ENCODE measurements around the gene CDC42SE2.
"Not testable (repeated sequence)": the region's sequence is repeated elsewhere in the genome, so short reads cannot be mapped to it uniquely, and the experiment has no call there.

CDC42SE2 gene

GRCh38 chr5:131328536-131329285 is 64.9 kb downstream of the CDC42SE2 start:
- DNase-seq, result no peak

DNA sequence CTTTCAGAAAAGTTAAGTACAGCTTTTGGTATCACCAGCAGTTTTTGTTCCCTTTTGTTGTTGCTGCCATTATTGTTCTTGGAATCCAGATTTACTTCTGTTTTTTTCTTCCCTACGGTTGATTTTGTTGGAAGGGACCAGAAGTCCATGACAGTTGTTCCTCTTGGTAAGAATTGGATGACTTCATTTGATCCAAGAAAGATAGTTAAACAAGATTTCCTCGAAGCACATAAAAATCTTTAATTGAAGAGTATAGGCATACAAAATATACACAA is 65.4 kb downstream of the CDC42SE2 start:
- DNase-seq, result no peak

DNA sequence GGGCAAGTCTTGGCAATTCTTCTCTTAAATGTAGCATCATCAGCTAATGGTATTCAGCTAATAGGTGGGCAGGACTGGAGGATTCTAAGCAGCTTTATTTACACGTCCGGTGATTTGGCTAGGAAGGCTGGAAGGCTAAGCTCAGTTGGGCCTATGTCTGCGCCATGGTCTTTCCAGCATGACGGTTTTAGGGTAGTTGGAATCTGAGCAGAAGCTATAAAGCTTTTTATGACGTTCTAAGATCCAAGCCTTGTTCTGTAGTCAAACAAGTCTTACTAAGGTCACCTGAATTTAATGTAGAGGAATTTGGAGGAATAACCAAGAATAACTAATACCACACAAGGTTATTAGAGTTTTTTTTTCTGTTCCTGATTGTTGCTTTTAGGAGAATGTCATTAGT is 66.2 kb downstream of the CDC42SE2 start:
- DNase-seq, result no peak

GRCh38 chr5:131335756-131336155 is 71.9 kb downstream of the CDC42SE2 start:
- DNase-seq, result not testable (repeated sequence)

- not testable (repeated sequence) for DNase-seq
Observed at GRCh38 chr5:131336801-131337200, 72.9 kb downstream of the CDC42SE2 start.

GRCh38 chr5:131337240-131338050 is 73.6 kb downstream of the CDC42SE2 start:
- DNase-seq, result not testable (repeated sequence)

- DNase-seq, result no peak
Observed at GRCh38 chr5:131338051-131338453, 74.2 kb downstream of the CDC42SE2 start.

GRCh38 chr5:131344288-131344687 is 80.4 kb downstream of the CDC42SE2 start:
- not testable (repeated sequence) for DNase-seq

- DNase-seq, result not testable (repeated sequence)
Observed at GRCh38 chr5:131346204-131346603, 82.4 kb downstream of the CDC42SE2 start.

- no peak for DNase-seq
Observed at GRCh38 chr5:131353991-131354390, 90.1 kb downstream of the CDC42SE2 start.

DNA sequence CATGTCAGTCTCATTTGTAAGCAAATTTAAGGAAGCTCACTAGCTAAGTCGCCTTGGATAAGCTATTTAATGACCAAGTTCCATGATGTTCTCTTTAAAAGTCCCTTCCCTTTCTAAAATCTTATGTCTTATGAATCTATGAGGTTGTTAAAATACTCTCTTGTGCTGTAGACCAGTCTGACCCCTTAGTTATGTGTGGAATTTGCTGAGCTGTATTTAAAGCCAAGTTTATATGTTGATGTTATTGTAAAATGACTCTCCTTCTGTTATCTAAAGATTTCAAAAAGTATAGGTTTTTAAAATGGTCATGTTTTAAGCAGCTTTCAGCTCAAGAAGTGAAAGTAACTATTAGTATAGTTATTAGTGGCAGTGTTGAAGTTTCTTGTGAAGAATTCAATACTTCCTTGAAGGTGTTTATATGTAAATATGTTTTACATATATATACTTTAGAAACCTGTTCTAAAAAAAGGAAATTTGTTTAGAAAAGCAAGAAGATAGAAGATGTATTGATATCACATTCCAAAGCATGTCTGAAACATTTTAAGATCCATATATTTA is 92.2 kb downstream of the CDC42SE2 start:
- DNase-seq, result no peak

DNA sequence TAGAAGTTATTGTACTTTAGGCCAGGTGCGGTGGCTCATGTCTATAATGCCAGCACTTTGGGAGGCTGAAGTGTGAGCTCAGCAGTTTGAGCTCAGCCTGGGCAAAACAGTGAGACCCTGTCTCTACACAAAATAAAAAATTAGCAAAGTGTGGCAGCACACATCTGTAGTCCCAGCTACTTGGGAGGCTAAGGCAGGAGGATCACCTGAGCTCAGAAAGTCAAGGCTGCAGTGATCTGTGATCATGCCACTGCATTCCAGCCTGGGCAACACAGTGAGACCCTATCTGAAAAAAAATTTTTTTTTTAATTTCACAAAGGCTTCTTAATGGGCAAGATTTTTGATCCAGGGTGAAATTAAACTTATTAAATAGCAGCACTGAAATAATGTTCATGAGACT is 92.8 kb downstream of the CDC42SE2 start:
- no peak for DNase-seq

- no peak for DNase-seq
Observed at GRCh38 chr5:131357739-131358561, 94.1 kb downstream of the CDC42SE2 start.

DNA sequence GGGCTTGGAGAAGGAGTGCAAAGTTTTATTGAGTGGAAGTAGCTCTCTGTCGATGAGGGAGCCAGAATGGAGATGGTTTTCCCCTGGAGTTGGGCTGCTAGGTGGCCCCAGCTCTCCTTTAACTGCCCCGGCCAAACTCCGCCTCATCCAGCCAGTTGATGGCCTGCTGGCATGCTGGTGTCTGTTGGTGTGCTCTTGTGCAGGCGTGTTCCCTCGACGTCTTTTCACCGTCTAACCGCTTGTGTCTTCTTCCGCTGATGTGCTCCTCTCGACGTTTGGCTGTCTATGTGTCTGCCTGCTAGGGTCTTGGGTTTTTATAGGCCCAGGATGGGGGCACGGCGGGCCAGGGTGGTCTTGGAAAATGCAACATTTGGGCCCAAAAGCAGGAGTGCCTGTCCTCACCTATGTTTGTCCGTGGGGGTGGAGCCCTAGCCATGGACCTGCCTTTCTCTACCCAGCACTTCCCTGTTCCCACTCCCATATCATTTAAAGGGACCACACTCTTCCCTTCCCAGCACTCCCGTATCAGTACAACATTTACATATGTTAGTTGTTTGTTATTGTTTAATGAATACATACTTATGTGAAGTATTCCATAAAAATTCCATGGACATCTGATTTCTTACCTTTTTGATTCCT is 97.9 kb downstream of the CDC42SE2 start:
- no peak for DNase-seq

GRCh38 chr5:131363811-131364506 is 100.1 kb downstream of the CDC42SE2 start:
- DNase-seq, result no peak

DNA sequence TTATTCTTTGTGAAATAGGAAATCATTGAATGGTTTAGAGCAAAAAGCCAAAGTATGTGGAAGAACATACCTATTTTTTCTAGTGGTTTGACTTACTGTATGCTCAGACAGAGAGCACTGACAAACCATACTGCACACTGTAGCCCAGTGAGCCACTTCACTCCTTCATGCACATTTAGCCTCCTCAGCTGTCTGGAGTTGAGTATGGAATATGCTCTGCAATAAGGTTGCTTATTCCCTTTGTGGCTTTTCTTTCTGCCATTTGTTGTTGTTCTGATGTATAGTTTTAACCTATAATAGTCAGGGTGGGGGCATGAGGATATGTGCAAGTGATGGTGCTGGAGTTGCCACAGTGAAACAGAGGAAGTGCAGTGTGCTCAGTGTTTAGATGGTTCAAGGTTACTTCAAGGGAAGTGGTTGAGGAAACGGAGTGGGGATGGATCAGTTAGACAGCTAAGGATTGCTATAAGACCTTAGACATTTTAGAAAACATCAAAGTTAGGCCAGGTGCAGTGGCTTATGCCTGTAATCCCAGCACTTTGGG is 100.7 kb downstream of the CDC42SE2 start:
- no peak for DNase-seq

DNA sequence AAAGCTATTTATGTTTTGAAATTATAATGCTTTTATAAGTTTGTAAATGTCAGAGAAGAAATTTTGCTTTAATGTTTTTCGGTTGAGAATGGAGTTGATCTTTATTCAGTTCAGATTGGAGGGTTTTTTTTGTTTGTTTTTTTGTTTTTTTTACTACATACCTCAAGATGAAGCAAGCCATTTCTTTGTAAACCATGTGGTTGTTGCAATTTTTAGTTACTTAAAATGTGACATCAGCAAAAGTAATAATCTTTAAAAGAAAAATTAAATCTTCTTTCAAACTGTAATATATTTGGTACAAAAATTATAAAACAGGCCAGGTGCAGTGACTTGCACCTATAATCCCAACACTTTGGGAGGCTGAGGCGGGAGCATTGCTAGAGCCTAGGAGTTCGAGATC is 102.6 kb downstream of the CDC42SE2 start:
- no peak for DNase-seq

DNA sequence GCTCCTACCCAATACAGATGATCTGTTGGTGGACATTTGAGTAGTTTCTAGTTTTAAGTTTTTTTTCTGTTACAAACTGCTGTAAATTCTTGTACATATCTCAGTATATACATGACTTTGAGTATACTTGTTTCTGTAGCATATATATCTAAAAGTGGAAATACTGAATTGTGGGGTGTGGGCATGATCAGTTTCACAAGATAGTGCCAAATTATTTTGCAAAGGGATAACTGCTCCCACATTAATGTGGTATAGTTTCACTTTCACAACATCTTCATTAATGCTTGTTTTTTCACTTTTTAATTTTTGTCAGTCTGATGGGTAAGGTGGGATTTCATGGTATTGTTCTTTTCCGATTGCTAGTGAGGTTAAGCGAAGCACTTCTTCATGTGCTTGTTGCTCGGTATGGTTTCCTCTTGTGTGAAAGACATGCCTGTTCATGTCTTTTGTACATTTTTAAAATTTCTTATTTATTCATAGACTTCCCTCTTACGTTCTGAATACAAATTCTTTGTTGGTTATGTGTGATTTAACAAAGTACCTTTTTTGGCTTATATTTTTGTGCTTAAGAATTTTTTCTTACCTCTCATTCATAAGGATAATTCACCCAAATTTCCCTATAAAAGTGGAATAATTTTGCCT is 103.5 kb downstream of the CDC42SE2 start:
- no peak for DNase-seq

DNA sequence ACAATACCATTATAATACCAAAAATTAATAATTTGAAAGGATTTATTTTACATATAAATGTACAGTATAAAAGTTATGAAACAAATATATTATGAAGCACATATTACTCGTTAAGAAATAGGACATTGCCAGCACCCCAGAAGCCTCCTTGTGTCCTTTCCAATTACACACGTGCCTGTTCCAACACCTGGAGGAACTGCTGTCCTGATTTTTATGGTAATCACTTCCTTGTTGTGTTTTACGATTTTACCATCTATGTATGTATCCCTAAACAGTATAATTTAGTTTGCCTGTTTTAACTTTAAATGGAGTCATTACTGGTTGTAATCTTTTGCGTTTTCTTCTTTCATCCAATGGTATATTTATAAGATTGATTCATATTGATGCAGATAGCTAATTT is 105.0 kb downstream of the CDC42SE2 start:
- no peak for DNase-seq

DNA sequence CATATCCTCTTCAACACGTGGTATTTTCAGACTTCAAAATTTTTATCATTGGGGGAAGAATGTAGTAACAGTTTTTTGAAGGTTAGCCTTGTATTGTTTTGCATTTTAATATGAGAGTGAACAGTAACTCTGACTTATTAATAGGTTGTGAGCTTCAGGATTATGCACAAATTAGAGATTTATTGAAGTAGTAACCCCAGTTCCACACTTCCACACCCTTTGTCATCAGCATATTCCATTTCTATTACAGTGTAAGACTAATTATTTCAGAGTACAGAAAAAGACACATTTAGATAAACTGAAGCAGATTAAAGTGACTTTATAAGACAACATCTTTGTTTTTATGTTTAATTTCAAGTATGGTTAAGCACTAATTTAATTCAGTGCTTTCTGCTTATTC is 105.7 kb downstream of the CDC42SE2 start:
- DNase-seq, result no peak

GRCh38 chr5:131371835-131372234 is 108.0 kb downstream of the CDC42SE2 start:
- DNase-seq, result no peak
